Tibial artery (tissue), 4 donors: ENCODE measurements around the gene NTN1.

ENCODE experiments used
- DNase-seq, 2 donors: peaks; one replicate each; pipeline ENCODE4 v3.0.0-alpha.2; 2019
- H3K27ac ChIP-seq, 2 donors: fragments of 200-600 bp; sonication (generic) in 1 of 2; 1 replicate in 1 of 2; 2 replicates in 1 of 2; pipeline ENCODE4 v1.5.1; 2018 to 2019; ENCODE audit warnings: mild to moderate bottlenecking in 1 of 2
- H3K27me3 ChIP-seq, 2 donors: fragments of 200-600 bp; sonication (generic) in 1 of 2; one replicate each; pipeline versions ENCODE4 v1.5.1 to v1.6.0; 2016 to 2019
- H3K36me3 ChIP-seq, 3 donors: fragments of 200-600 bp; sonication (generic) in 2 of 3; one replicate each; pipeline ENCODE4 v1.5.1; 2016 to 2019; ENCODE audit warnings: mild to moderate bottlenecking in 2 of 3
- H3K4me1 ChIP-seq, 4 donors: fragments of 200-600 bp; sonication (generic) in 2 of 4; 1 replicate in 3 of 4; 2 replicates in 1 of 4; pipeline ENCODE4 v1.5.1; 2016 to 2019
- H3K4me3 ChIP-seq, 2 donors: fragments of 200-600 bp; sonication (generic) in 1 of 2; 1 replicate in 1 of 2; 2 replicates in 1 of 2; pipeline ENCODE4 v1.5.1; 2018 to 2019; ENCODE audit warnings: mild to moderate bottlenecking in 2 of 2
- H3K9me3 ChIP-seq, 3 donors: fragments of 200-600 bp; sonication (generic) in 1 of 3; one replicate each; pipeline ENCODE4 v1.5.1; 2016 to 2019
- CTCF ChIP-seq, 2 experiments: fragments of 200-600 bp in 1 of 2; fragments of 450-650 bp in 1 of 2; IDR thresholded peaks; one replicate each; pipeline ENCODE4 v1.5.1; 2017 to 2019; ENCODE audit warnings: antibody characterized with exemption in 2 of 2, mild to moderate bottlenecking in 1 of 2, moderate library complexity in 1 of 2
- intact Hi-C: fragments of 100-400 bp; cut with DNase I; formaldehyde crosslinking; loops from one replicate; pipeline ENCODE4 v1.15.0; 2023; ENCODE audit warnings: low total_unique reads

Gene NTN1

DNA sequence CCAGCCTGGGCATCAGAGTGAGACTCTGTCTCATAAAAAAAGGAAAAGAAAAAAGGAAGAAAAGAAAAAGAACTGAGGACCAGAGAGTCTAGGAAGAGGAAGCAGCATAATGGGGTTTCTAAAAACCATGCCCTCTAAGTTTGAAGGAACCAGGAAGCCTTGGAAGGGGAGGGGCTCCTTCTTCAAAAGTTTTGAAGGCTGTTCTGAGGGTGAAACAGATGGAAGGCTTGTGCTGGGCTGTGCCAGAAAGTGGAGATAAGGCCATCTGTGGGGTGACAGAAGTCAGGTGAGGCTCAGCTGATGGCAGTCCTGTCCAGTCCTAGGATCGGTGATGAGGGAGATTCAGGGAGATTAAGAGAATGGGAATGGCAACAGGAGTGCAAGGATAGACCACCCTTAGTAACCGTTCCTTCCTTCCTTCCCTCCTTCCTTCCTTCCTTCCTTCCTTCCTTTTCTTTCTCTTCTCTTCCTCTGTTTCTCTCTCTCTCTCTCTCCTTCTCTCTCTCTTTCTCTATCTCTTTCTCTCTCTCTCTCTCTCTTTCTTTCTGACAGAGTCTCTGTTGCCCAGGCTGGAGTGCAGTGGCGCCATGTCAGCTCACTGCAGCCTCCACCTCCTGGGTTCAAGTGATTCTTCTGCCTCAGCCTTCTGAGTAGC, 182.6 kb downstream of the NTN1 start:
- Histone ChIP-seq H3K4me1 (peaks cover 0 to 23% (median 18%) of the 10 kb centered on the region in 4 donors), H3K27ac (no peak overlapping the region), H3K9me3 (no peaks in the 10 kb centered on the region), H3K27me3 (no peaks in the 10 kb centered on the region), H3K36me3 (peaks cover 0 to under 1% (median 0%) of the 10 kb centered on the region in 3 donors), H3K4me3 (no peak overlapping the region)
- no peak for TF ChIP-seq CTCF (IDR thresholded peaks at IDR 0.05)
- intact Hi-C loops = no loop called here
- no peak for DNase-seq

- TF ChIP-seq CTCF (IDR thresholded peaks at IDR 0.05) = no peak
- intact Hi-C loops = no loop called here
- no peaks in the 10 kb centered on the region for H3K9me3 ChIP-seq
- H3K27me3 ChIP-seq = no peaks in the 10 kb centered on the region
- DNase-seq = no peak
- H3K27ac ChIP-seq = no peak overlapping the region
- H3K4me1 ChIP-seq = peaks cover 0 to 23% (median 18%) of the 10 kb centered on the region in 4 donors
- H3K4me3 ChIP-seq = no peak overlapping the region
- H3K36me3 ChIP-seq = no peaks in the 10 kb centered on the region
Observed at GRCh38 chr17:9204637-9205329, 183.5 kb downstream of the NTN1 start.

- no peak for TF ChIP-seq CTCF (IDR thresholded peaks at IDR 0.05)
- H3K27ac ChIP-seq = peak overlapping the region; percentile 28 to 69
Observed at GRCh38 chr17:9205520-9206409, 184.5 kb downstream of the NTN1 start.

DNA sequence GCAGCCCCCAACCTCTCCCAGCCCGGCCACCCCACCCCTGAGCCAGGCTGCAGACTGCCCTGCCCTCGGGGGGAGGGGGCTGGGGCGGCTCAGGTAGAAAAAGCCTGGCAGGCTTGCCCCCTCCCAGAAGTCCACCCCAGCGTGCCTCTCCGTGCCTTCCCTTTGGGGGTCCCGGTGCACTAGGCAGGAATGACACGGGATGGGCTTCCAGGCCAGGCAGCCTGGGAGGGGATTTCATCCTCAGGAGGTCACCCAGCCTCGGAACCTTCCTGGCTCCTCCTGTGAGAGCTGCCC, 185.0 kb downstream of the NTN1 start:
- Histone ChIP-seq H3K27ac (peak overlapping the region; percentile 28 to 69), H3K4me1 (peaks cover 0 to 23% (median 18%) of the 10 kb centered on the region in 4 donors)
- intact Hi-C loops = no loop called here

More at GRCh38 chr17:9205520-9206409, 184.5 kb downstream of the NTN1 start:
- Histone ChIP-seq H3K4me1 (peaks cover 0 to 23% (median 18%) of the 10 kb centered on the region in 4 donors), H3K36me3 (no peaks in the 10 kb centered on the region), H3K4me3 (peak overlapping the region; percentile 5 to 10), H3K27me3 (no peaks in the 10 kb centered on the region), H3K9me3 (no peaks in the 10 kb centered on the region)
- DNase-seq = no peak
- intact Hi-C loops = no loop called here

More for the DNA sequence above, 185.0 kb downstream of the NTN1 start:
- Histone ChIP-seq H3K36me3 (no peaks in the 10 kb centered on the region), H3K9me3 (no peaks in the 10 kb centered on the region), H3K27me3 (no peaks in the 10 kb centered on the region), H3K4me3 (peak overlapping the region; percentile 5 to 10)
- DNase-seq = no peak
- no peak for TF ChIP-seq CTCF (IDR thresholded peaks at IDR 0.05)
